Keratinocyte (primary cell): Measurements from ENCODE around the gene PLCG2. TPM values are rescaled to one million over a fixed set of nuclear protein-coding genes. Genes with fewer than 3 reads are reported as not detected.

Experiments used
- DNase-seq: peaks from one replicate; pipeline ENCODE4 v3.0.0-alpha.2; 2011; ENCODE audit warnings: low read depth, missing footprints, low spot score
- FAIRE-seq: peaks from 2 replicates; lab custom pipeline; 2011; peaks lifted over from hg19 to GRCh38; lab: Jason Lieb, UNC
- H2AFZ ChIP-seq: 2 replicates; pipeline ENCODE4 v1.6.0; 2012; ENCODE audit warnings: low read length, control low read depth, inconsistent platforms; ENCODE audit not compliant: control insufficient read depth
- H3K27ac ChIP-seq: 2 replicates; pipeline ENCODE4 v1.5.1; 2011; ENCODE audit warnings: low read length; ENCODE audit not compliant: control insufficient read depth, insufficient read depth
- H3K27me3 ChIP-seq: 3 replicates; pipeline ENCODE4 v1.6.0; 2011; ENCODE audit warnings: low read length; ENCODE audit not compliant: control insufficient read depth, insufficient read depth; ENCODE audit errors: extremely low read depth
- H3K36me3 ChIP-seq, 2 experiments: 2 replicates in 1 of 2; 3 replicates in 1 of 2; pipeline ENCODE4 v1.5.1; 2011; ENCODE audit warnings: low read length in 2 of 2, mild to moderate bottlenecking in 1 of 2; ENCODE audit not compliant: control insufficient read depth in 2 of 2, insufficient read depth in 2 of 2; ENCODE audit errors: extremely low read depth in 1 of 2
- H3K4me1 ChIP-seq: 3 replicates; pipeline ENCODE4 v1.5.1; 2011; ENCODE audit warnings: low read length; ENCODE audit not compliant: control insufficient read depth, insufficient read depth; ENCODE audit errors: extremely low read depth
- H3K4me2 ChIP-seq: 3 replicates; pipeline ENCODE4 v1.6.0; 2011; ENCODE audit warnings: low read depth, low read length; ENCODE audit not compliant: control insufficient read depth, insufficient read depth; ENCODE audit errors: extremely low read depth
- H3K4me3 ChIP-seq, 3 experiments: fragments of 200-600 bp in 1 of 3; sonication (generic) in 1 of 3; 2 replicates in 2 of 3; 3 replicates in 1 of 3; pipeline ENCODE4 v1.5.1; 2011 to 2016; ENCODE audit warnings: low read length in 3 of 3, mild to moderate bottlenecking in 3 of 3, control low read depth in 2 of 3, inconsistent platforms in 1 of 3, low read depth in 1 of 3, mixed read lengths in 1 of 3, mixed run types in 1 of 3, moderate library complexity in 1 of 3; ENCODE audit not compliant: control insufficient read depth in 2 of 3, insufficient read depth in 2 of 3; ENCODE audit errors: extremely low read depth in 1 of 3
- H3K79me2 ChIP-seq: 2 replicates; pipeline ENCODE4 v1.6.0; 2012; ENCODE audit warnings: low read length; ENCODE audit not compliant: control insufficient read depth, insufficient read depth
- H3K9ac ChIP-seq: 3 replicates; pipeline ENCODE4 v1.6.0; 2011; ENCODE audit warnings: low read length; ENCODE audit not compliant: control insufficient read depth, insufficient read depth; ENCODE audit errors: extremely low read depth
- H3K9me1 ChIP-seq: 3 replicates; pipeline ENCODE4 v1.6.0; 2011; ENCODE audit warnings: low read length; ENCODE audit not compliant: control insufficient read depth, insufficient read depth; ENCODE audit errors: extremely low read depth
- H3K9me3 ChIP-seq: 2 replicates; pipeline ENCODE4 v1.5.1; 2012; ENCODE audit warnings: low read depth, low read length; ENCODE audit not compliant: control insufficient read depth
- H4K20me1 ChIP-seq: 3 replicates; pipeline ENCODE4 v1.6.0; 2011; ENCODE audit warnings: low read length; ENCODE audit not compliant: control insufficient read depth, insufficient read depth; ENCODE audit errors: extremely low read depth
- EZH2 ChIP-seq: IDR thresholded peaks from one replicate; pipeline ENCODE4 v1.6.1; 2012; ENCODE audit warnings: inconsistent platforms, mild to moderate bottlenecking, low read length, moderate library complexity
- dilution Hi-C: fragments of 300-500 bp; cut with MboI; formaldehyde crosslinking; loops from one replicate; pipeline ENCODE4 v1.7.0; 2020; ENCODE audit warnings: low sequenced_read_pairs; ENCODE audit not compliant: extremely low pct_ligation_motif_present
- polyA plus RNA-seq, 5 experiments: library from polyadenylated mRNA; depleted of rRNA in 3 of 5; stranded (reverse) in 3 of 5; stranded (forward) in 1 of 5; unstranded in 1 of 5; fragments of >200 nt; gene quantifications; 1 replicate in 1 of 5; 2 replicates in 3 of 5; 3 replicates in 1 of 5; pipeline versions ENCODE4 v1.2.1 to v1.2.3, GENCODE V29; 2011 to 2012; ENCODE audit warnings: missing spikeins in 2 of 5, low read depth in 1 of 5, low replicate concordance in 1 of 5
- TF ChIP-seq, protein P1 (sequence below), 3 experiments: IDR thresholded peaks in 1 of 3; conservative IDR thresholded peaks in 1 of 3; optimal IDR thresholded peaks in 1 of 3; 2 replicates in 2 of 3; 3 replicates in 1 of 3; pipeline versions ENCODE3 to v1.5.1; 2011; ENCODE audit warnings: low read length in 3 of 3, mild to moderate bottlenecking in 3 of 3, moderate library complexity in 2 of 3, control low read depth in 1 of 3, inconsistent platforms in 1 of 3; ENCODE audit not compliant: insufficient read depth in 2 of 3; ENCODE audit errors: extremely low read depth in 1 of 3

PLCG2 gene
- polyA plus RNA-seq, 1 donor (not counting 4 experiments of a cell fraction or from before 2014, with no cell fraction given), result 3.5 TPM

DNA sequence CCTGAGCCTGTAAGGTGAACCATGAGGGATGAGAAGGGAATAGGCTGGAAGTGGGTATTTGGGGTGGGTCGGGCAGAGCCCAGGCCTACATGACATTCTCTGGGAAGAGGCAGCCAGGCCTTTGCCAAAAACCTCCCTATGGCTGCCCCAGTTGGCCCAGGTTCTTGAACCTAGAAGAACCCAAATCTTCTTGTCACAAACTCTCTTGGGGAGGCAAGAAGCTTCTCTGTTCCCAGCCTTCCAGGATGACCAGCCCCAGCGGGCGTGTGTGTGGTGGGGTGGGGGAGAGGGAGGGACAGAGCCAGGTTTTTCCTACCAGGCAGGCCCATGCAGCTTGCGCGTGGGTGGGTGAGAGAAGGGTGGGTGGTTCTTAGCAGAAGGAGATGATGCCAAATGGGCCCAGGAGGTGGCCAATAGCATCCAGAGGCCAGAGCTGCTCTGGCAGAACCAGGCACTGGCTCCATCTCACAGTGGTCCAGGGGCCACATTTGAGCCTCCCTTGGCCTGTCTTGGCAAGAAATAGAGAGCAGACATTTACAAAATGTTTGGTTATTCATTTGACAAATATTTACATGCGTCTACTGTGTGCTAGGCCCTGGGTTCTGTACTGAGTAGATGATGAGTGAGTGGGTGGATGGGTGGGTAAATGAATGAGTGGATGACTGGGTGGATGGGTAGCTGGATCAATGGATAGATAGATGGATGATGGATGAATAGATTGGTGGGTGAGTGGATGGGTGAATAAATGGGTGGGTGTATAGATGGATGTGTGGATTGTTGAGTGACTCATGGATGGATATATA is 44.3 kb upstream of the PLCG2 start:
- Histone ChIP-seq H3K36me3 (no peaks in the 10 kb centered on the region), H3K4me2 (no peak overlapping the region), H3K9ac (no peak overlapping the region), H3K27me3 (no peaks in the 10 kb centered on the region), H3K79me2 (no peaks in the 10 kb centered on the region), H3K27ac (no peak overlapping the region), H4K20me1 (no peaks in the 10 kb centered on the region), H3K4me1 (peaks cover 19% of the 10 kb centered on the region), H2AFZ (no peak overlapping the region), H3K4me3 (no peak overlapping the region), H3K9me3 (no peaks in the 10 kb centered on the region), H3K9me1 (no peaks in the 10 kb centered on the region)
- dilution Hi-C loops, result no loop called here
- no peak for DNase-seq
- TF ChIP-seq EZH2, result no peak
- TF ChIP-seq, protein P1, sequence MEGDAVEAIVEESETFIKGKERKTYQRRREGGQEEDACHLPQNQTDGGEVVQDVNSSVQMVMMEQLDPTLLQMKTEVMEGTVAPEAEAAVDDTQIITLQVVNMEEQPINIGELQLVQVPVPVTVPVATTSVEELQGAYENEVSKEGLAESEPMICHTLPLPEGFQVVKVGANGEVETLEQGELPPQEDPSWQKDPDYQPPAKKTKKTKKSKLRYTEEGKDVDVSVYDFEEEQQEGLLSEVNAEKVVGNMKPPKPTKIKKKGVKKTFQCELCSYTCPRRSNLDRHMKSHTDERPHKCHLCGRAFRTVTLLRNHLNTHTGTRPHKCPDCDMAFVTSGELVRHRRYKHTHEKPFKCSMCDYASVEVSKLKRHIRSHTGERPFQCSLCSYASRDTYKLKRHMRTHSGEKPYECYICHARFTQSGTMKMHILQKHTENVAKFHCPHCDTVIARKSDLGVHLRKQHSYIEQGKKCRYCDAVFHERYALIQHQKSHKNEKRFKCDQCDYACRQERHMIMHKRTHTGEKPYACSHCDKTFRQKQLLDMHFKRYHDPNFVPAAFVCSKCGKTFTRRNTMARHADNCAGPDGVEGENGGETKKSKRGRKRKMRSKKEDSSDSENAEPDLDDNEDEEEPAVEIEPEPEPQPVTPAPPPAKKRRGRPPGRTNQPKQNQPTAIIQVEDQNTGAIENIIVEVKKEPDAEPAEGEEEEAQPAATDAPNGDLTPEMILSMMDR (optimal IDR thresholded peaks at IDR 0.05 in 1 of 3, IDR thresholded peaks at IDR 0.05 in 1 of 3, conservative IDR thresholded peaks at IDR 0.05 in 1 of 3; ENCODE audit: extremely low read depth in 1 of 3, insufficient read depth in 2 of 3, low read length in 3 of 3), result no peak
- FAIRE-seq, result no peak

DNA sequence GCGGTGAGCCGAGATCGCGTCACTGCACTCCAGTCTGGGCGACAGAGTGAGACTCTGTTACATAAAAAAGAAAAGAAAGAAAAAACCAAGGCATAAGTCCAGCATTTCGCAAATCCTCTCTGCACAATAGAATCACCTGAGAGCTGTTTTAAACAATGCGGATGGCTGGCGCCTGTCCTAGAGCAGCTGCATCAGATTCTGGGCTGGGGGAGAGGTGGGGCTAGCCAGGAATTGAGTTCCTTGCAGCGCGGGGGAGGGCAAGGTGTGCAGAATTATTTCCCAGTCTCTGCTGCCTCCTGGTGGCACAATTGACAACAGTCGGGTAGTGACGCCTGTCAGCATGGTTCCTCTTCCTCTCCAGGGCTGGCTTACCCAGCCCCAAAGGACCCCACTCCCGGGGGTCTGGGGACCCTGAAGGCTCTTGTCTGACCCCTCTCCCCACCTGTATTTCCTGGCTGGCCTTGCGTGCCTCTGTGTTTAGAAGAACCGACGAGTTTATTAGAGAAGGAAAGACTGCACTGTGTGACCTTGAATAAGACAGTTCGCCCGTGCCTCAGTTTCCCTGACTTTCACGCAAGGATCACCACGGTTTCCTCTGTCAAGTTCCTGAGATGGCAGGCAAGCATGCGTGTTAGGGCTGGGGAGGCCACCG is 41.1 kb upstream of the PLCG2 start:
- no peaks in the 10 kb centered on the region for H3K79me2 ChIP-seq
- DNase-seq (peak; percentile 68), FAIRE-seq (peak; percentile 81)
- H3K9me3 ChIP-seq, result no peaks in the 10 kb centered on the region
- peak overlapping the region in 1 of 3 experiments; percentile 51 for H3K4me3 ChIP-seq
- H3K9ac ChIP-seq, result peak overlapping the region; percentile 22
- no peaks in the 10 kb centered on the region for H3K9me1 ChIP-seq
- H4K20me1 ChIP-seq, result no peaks in the 10 kb centered on the region
- H3K4me1 ChIP-seq, result peaks cover 8% of the 10 kb centered on the region
- dilution Hi-C loops, result no loop called here
- no peaks in the 10 kb centered on the region for H3K36me3 ChIP-seq
- peak overlapping the region; percentile 70 for H3K4me2 ChIP-seq
- no peak overlapping the region for H3K27ac ChIP-seq
- no peak for TF ChIP-seq EZH2
- TF ChIP-seq, protein P1 (optimal IDR thresholded peaks at IDR 0.05 in 1 of 3, IDR thresholded peaks at IDR 0.05 in 1 of 3, conservative IDR thresholded peaks at IDR 0.05 in 1 of 3; ENCODE audit: extremely low read depth in 1 of 3, insufficient read depth in 2 of 3, low read length in 3 of 3), result peak; percentile 82 to 98 (median 90)
- no peaks in the 10 kb centered on the region for H3K27me3 ChIP-seq
- H2AFZ ChIP-seq, result peak overlapping the region; percentile 58
